Mononuclear cell (primary cell): ENCODE data around the gene IGFBP4. TPM values are rescaled to one million over a fixed set of nuclear protein-coding genes. Genes with fewer than 3 reads are reported as not detected.

Source experiments
- H3K27me3 ChIP-seq: 2 replicates; pipeline ENCODE4 v1.6.0; 2011; ENCODE audit warnings: low read length, control low read depth; ENCODE audit not compliant: insufficient read depth
- H3K4me1 ChIP-seq: 2 replicates; pipeline ENCODE4 v1.5.1; 2011; ENCODE audit warnings: mild to moderate bottlenecking, low read length, control low read depth; ENCODE audit not compliant: insufficient read depth
- H3K4me3 ChIP-seq: 2 replicates; pipeline ENCODE4 v1.5.1; 2011; ENCODE audit warnings: mild to moderate bottlenecking, low read length, moderate library complexity
- H3K9me3 ChIP-seq: 2 replicates; pipeline ENCODE4 v1.5.1; 2011; ENCODE audit warnings: low read depth, mild to moderate bottlenecking, control low read depth, low read length
- total RNA-seq: library from RNA; depleted of rRNA; stranded (reverse); fragments of >200 nt; gene quantifications from one replicate; pipeline ENCODE4 v1.2.3, GENCODE V29; 2012

Gene IGFBP4
- total RNA-seq, 1 donor, result 0.94 TPM

GRCh38 chr17:40443988-40444899, 994 bp downstream of the IGFBP4 start:
- Histone ChIP-seq H3K27me3 (peaks cover 5% of the 10 kb centered on the region), H3K4me1 (peaks cover 39% of the 10 kb centered on the region), H3K4me3 (peak overlapping the region; percentile 31), H3K9me3 (no peaks in the 10 kb centered on the region)

GRCh38 chr17:40445751-40446468, 2.7 kb downstream of the IGFBP4 start:
- no peak overlapping the region for H3K4me3 ChIP-seq
- peaks cover 5% of the 10 kb centered on the region for H3K27me3 ChIP-seq
- peaks cover 39% of the 10 kb centered on the region for H3K4me1 ChIP-seq
- H3K9me3 ChIP-seq, result no peaks in the 10 kb centered on the region

- no peak overlapping the region for H3K4me3 ChIP-seq
- no peaks in the 10 kb centered on the region for H3K9me3 ChIP-seq
- H3K4me1 ChIP-seq, result peaks cover 39% of the 10 kb centered on the region
- peaks cover 5% of the 10 kb centered on the region for H3K27me3 ChIP-seq
Observed at GRCh38 chr17:40447148-40447644, 3.9 kb downstream of the IGFBP4 start.

GRCh38 chr17:40447806-40448205, 4.6 kb downstream of the IGFBP4 start:
- no peak overlapping the region for H3K4me3 ChIP-seq
- H3K4me1 ChIP-seq, result peaks cover 36% of the 10 kb centered on the region
- no peaks in the 10 kb centered on the region for H3K9me3 ChIP-seq
- peaks cover 2% of the 10 kb centered on the region for H3K27me3 ChIP-seq

GRCh38 chr17:40448213-40448638, 5.0 kb downstream of the IGFBP4 start:
- H3K27me3 ChIP-seq, result peaks cover 2% of the 10 kb centered on the region
- H3K4me1 ChIP-seq, result peaks cover 33% of the 10 kb centered on the region
- H3K4me3 ChIP-seq, result no peak overlapping the region
- H3K9me3 ChIP-seq, result no peaks in the 10 kb centered on the region

- H3K4me3 ChIP-seq, result no peak overlapping the region
- H3K9me3 ChIP-seq, result no peaks in the 10 kb centered on the region
- H3K4me1 ChIP-seq, result peaks cover 31% of the 10 kb centered on the region
- peaks cover 2% of the 10 kb centered on the region for H3K27me3 ChIP-seq
Observed at GRCh38 chr17:40448639-40449261, 5.5 kb downstream of the IGFBP4 start.

GRCh38 chr17:40450175-40450574, 6.9 kb downstream of the IGFBP4 start:
- Histone ChIP-seq H3K9me3 (no peaks in the 10 kb centered on the region), H3K27me3 (no peaks in the 10 kb centered on the region), H3K4me1 (peaks cover 17% of the 10 kb centered on the region)

GRCh38 chr17:40451420-40451819, 8.2 kb downstream of the IGFBP4 start:
- no peaks in the 10 kb centered on the region for H3K27me3 ChIP-seq
- H3K4me1 ChIP-seq, result peaks cover 12% of the 10 kb centered on the region
- H3K4me3 ChIP-seq, result no peak overlapping the region
- H3K9me3 ChIP-seq, result no peaks in the 10 kb centered on the region

More at GRCh38 chr17:40450175-40450574, 6.9 kb downstream of the IGFBP4 start:
- H3K4me3 ChIP-seq, result no peak overlapping the region

- Histone ChIP-seq H3K4me3 (no peak overlapping the region), H3K9me3 (no peaks in the 10 kb centered on the region), H3K27me3 (no peaks in the 10 kb centered on the region)
Observed at GRCh38 chr17:40452216-40452787, 9.1 kb downstream of the IGFBP4 start.

GRCh38 chr17:40452921-40453378, 9.7 kb downstream of the IGFBP4 start:
- Histone ChIP-seq H3K9me3 (no peaks in the 10 kb centered on the region), H3K4me3 (no peak overlapping the region), H3K4me1 (peaks cover 8% of the 10 kb centered on the region), H3K27me3 (no peaks in the 10 kb centered on the region)

More at GRCh38 chr17:40452216-40452787, 9.1 kb downstream of the IGFBP4 start:
- H3K4me1 ChIP-seq, result peaks cover 12% of the 10 kb centered on the region

- Histone ChIP-seq H3K4me1 (no peaks in the 10 kb centered on the region), H3K27me3 (no peaks in the 10 kb centered on the region), H3K4me3 (no peak overlapping the region), H3K9me3 (no peaks in the 10 kb centered on the region)
Observed at GRCh38 chr17:40453881-40454612, 10.8 kb downstream of the IGFBP4 start.

GRCh38 chr17:40454613-40454995, 11.4 kb downstream of the IGFBP4 start:
- H3K27me3 ChIP-seq, result no peaks in the 10 kb centered on the region
- H3K4me1 ChIP-seq, result no peaks in the 10 kb centered on the region
- H3K9me3 ChIP-seq, result no peaks in the 10 kb centered on the region
- no peak overlapping the region for H3K4me3 ChIP-seq

- Histone ChIP-seq H3K27me3 (no peaks in the 10 kb centered on the region), H3K4me3 (no peak overlapping the region), H3K4me1 (no peaks in the 10 kb centered on the region), H3K9me3 (no peaks in the 10 kb centered on the region)
Observed at GRCh38 chr17:40456396-40456951, 13.2 kb downstream of the IGFBP4 start.

GRCh38 chr17:40457369-40457768, 14.1 kb downstream of the IGFBP4 start:
- H3K9me3 ChIP-seq, result no peaks in the 10 kb centered on the region
- H3K27me3 ChIP-seq, result no peaks in the 10 kb centered on the region
- H3K4me3 ChIP-seq, result no peak overlapping the region
- H3K4me1 ChIP-seq, result no peaks in the 10 kb centered on the region
